CD14-positive monocyte (primary cell): ENCODE data around the gene SKOR1. TPM values are rescaled to one million over a fixed set of nuclear protein-coding genes. Genes with fewer than 3 reads are reported as not detected.

ENCODE experiments used
- DNase-seq, 3 donors: peaks; one replicate each; pipeline ENCODE4 v3.0.0-alpha.2; 2011 to 2022
- H2AFZ ChIP-seq: 2 replicates; pipeline ENCODE4 v1.6.0; 2012; ENCODE audit warnings: mild to moderate bottlenecking, low read depth, low read length, inconsistent platforms; ENCODE audit not compliant: insufficient read depth, poor library complexity, severe bottlenecking
- H3K27ac ChIP-seq, 2 donors: 1 replicate in 1 of 2; 2 replicates in 1 of 2; pipeline ENCODE4 v1.5.1; 2012 to 2013; ENCODE audit warnings: low read length in 2 of 2, control low read depth in 1 of 2, inconsistent platforms in 1 of 2, low read depth in 1 of 2, mild to moderate bottlenecking in 1 of 2
- H3K27me3 ChIP-seq, 2 donors: one replicate each; pipeline versions ENCODE4 v1.6.0 to v1.6.1; 2011 to 2013; ENCODE audit warnings: low read length in 2 of 2; ENCODE audit not compliant: control insufficient read depth in 2 of 2, insufficient read depth in 2 of 2
- H3K36me3 ChIP-seq, 2 donors: replicated peaks in 1 of 2; 1 replicate in 1 of 2; 2 replicates in 1 of 2; pipeline versions ENCODE4 v1.5.1 to v1.6.1; 2012 to 2013; ENCODE audit warnings: low read length in 2 of 2, control low read depth in 1 of 2, inconsistent platforms in 1 of 2, mild to moderate bottlenecking in 1 of 2; ENCODE audit not compliant: insufficient read depth in 2 of 2, control insufficient read depth in 1 of 2
- H3K4me1 ChIP-seq, 2 donors: 1 replicate in 1 of 2; 2 replicates in 1 of 2; pipeline versions ENCODE4 v1.5.1 to v1.6.1; 2012 to 2013; ENCODE audit warnings: low read length in 2 of 2, control low read depth in 1 of 2, inconsistent platforms in 1 of 2, mild to moderate bottlenecking in 1 of 2, moderate library complexity in 1 of 2; ENCODE audit not compliant: insufficient read depth in 2 of 2, control insufficient read depth in 1 of 2
- H3K4me2 ChIP-seq: replicated peaks from 2 replicates; pipeline ENCODE3; 2012; ENCODE audit warnings: low read length, moderate library complexity, mild to moderate bottlenecking; ENCODE audit not compliant: poor library complexity, severe bottlenecking; ENCODE audit errors: extremely low read depth
- H3K4me3 ChIP-seq, 3 experiments: fragments of 200-600 bp in 1 of 3; sonication (generic) in 1 of 3; replicated peaks in 1 of 3; 1 replicate in 2 of 3; 2 replicates in 1 of 3; pipeline ENCODE4 v1.5.1; 2011 to 2013; ENCODE audit warnings: low read length in 3 of 3, mild to moderate bottlenecking in 3 of 3, control low read depth in 2 of 3, low read depth in 2 of 3, inconsistent platforms in 1 of 3, moderate library complexity in 1 of 3
- H3K79me2 ChIP-seq: 2 replicates; pipeline ENCODE4 v1.6.0; 2012; ENCODE audit warnings: mild to moderate bottlenecking, control low read depth, inconsistent platforms, low read length, moderate library complexity; ENCODE audit not compliant: insufficient read depth
- H3K9ac ChIP-seq: 2 replicates; pipeline ENCODE4 v1.6.0; 2017; ENCODE audit warnings: low read length, mild to moderate bottlenecking; ENCODE audit not compliant: insufficient read depth, poor library complexity, severe bottlenecking
- H3K9me3 ChIP-seq, 2 donors: replicated peaks in 1 of 2; 1 replicate in 1 of 2; 2 replicates in 1 of 2; pipeline versions ENCODE4 v1.5.1 to v1.6.1; 2012 to 2013; ENCODE audit warnings: low read length in 2 of 2, control low read depth in 1 of 2; ENCODE audit not compliant: control insufficient read depth in 1 of 2, insufficient read depth in 1 of 2
- H4K20me1 ChIP-seq: 2 replicates; pipeline ENCODE4 v1.6.0; 2012; ENCODE audit warnings: mild to moderate bottlenecking, low read length, control low read depth, moderate library complexity; ENCODE audit not compliant: insufficient read depth
- H3K27ac Mint-ChIP-seq, 7 donors: one replicate each; pipeline ENCODE4 v1.8.0; 2020; ENCODE audit warnings: mild to moderate bottlenecking in 7 of 7, mixed read lengths in 7 of 7, moderate library complexity in 6 of 7, inconsistent platforms in 2 of 7
- H3K27me3 Mint-ChIP-seq, 3 donors: one replicate each; pipeline ENCODE4 v1.8.0; 2021 to 2022; ENCODE audit warnings: low read depth in 3 of 3, mild to moderate bottlenecking in 3 of 3, mixed read lengths in 3 of 3, moderate library complexity in 3 of 3, inconsistent platforms in 1 of 3
- H3K36me3 Mint-ChIP-seq, 2 donors: one replicate each; pipeline ENCODE4 v1.8.0; 2020; ENCODE audit warnings: mixed read lengths in 2 of 2, inconsistent platforms in 1 of 2, mild to moderate bottlenecking in 1 of 2
- H3K4me1 Mint-ChIP-seq: one replicate; pipeline ENCODE4 v1.8.0; 2020; ENCODE audit warnings: mild to moderate bottlenecking, mixed read lengths
- H3K4me3 Mint-ChIP-seq, 2 donors: one replicate each; pipeline ENCODE4 v1.8.0; 2020; ENCODE audit warnings: mild to moderate bottlenecking in 2 of 2, mixed read lengths in 2 of 2, moderate library complexity in 1 of 2
- H3K9me3 Mint-ChIP-seq, 7 donors: one replicate each; pipeline ENCODE4 v1.8.0; 2020 to 2022; ENCODE audit warnings: mixed read lengths in 7 of 7, mild to moderate bottlenecking in 6 of 7, moderate library complexity in 6 of 7, inconsistent platforms in 2 of 7
- CTCF ChIP-seq: fragments of 200-600 bp; IDR thresholded peaks from one replicate; pipeline ENCODE4 v1.8.0; 2022; ENCODE audit warnings: antibody characterized with exemption, mild to moderate bottlenecking
- WGBS: methylation state at CpG from one replicate; pipeline ENCODE4 v1.1.5; 2013; ENCODE audit warnings: missing lambda C conversion rate; ENCODE audit not compliant: insufficient coverage; 5-methylcytosine and 5-hydroxymethylcytosine counted together
- intact Hi-C, 2 donors: fragments of 100-400 bp; cut with micrococcal nuclease; formaldehyde crosslinking; loops; one replicate each; pipeline versions ENCODE4 v1.15.0 to v1.15.1; 2023
- polyA plus RNA-seq, 3 donors: library from polyadenylated mRNA; depleted of rRNA in 1 of 3; unstranded in 2 of 3; stranded (reverse) in 1 of 3; fragments of 300-500 nt in 2 of 3; fragments of >200 nt in 1 of 3; fragmentation: Illumina TruSeq in 2 of 3; gene quantifications; 1 replicate in 2 of 3; 2 replicates in 1 of 3; pipeline ENCODE4 v1.2.3, GENCODE V29; 2012 to 2021

SKOR1 gene
- polyA plus RNA-seq, 3 donors = 0.23 TPM; not detected in 2

DNA sequence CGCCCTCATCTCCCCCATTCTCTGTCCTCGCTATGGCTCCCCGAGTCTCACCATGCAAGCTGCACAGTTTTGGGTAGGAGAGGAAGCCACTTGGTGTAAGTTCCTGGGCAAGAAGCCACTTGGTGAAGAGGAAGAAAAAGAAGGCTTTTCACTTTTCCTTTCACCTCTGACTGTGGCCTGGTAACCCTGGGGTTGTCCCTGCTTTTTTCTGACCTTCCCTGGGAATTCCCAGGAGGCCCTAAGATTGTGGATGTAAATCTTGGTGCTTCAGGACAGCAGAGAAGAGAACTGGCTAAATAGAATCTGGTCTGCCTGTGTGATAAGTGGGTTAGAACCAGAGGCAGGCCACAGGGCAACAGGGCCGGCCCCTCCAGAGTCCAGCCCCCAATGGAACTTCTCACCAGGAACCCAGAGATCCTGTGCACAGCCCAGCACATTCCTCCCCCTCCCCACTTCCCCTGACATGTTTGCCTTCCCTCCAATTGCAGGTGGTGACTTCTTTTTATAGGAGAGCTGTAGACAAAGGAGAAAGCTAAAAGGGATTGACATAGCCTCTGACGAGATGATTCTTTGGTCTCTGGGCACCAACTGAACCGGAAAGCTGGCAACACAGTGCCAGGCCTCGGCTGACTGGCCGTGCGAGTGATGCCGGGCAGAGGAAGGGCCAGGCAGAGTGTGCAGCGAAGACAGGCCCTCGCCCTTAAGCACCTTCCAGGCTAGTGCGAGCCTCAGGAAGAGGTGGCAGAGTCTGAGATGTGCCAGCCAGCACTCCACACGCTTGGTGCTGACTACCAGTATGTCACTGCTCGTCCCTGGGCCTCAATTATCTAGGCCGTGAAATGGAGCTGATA is 19.4 kb upstream of the SKOR1 start:
- intact Hi-C loops = no loop called here
- H3K9ac ChIP-seq = no peak overlapping the region
- DNase-seq = no peak
- Mint-ChIP-seq H3K27me3 (peaks cover 0 to 2% (median 0%) of the 10 kb centered on the region in 3 donors), H3K36me3 (peaks cover 13 to 22% of the 10 kb centered on the region in 2 donors), H3K4me1 (no peaks in the 10 kb centered on the region), H3K27ac (no peak overlapping the region), H3K4me3 (no peak overlapping the region), H3K9me3 (peaks cover 0 to 2% (median 0%) of the 10 kb centered on the region in 7 donors)
- over 99% methylated on average over 12 of the region's 16 CpGs for WGBS
- no peak overlapping the region for H3K4me3 ChIP-seq
- H3K27me3 ChIP-seq = no peaks in the 10 kb centered on the region
- H2AFZ ChIP-seq = no peak overlapping the region
- H3K4me2 ChIP-seq = no peak overlapping the region
- no peaks in the 10 kb centered on the region for H3K9me3 ChIP-seq
- no peaks in the 10 kb centered on the region for H4K20me1 ChIP-seq
- no peaks in the 10 kb centered on the region for H3K79me2 ChIP-seq
- H3K4me1 ChIP-seq = no peaks in the 10 kb centered on the region
- no peak for TF ChIP-seq CTCF
- no peaks in the 10 kb centered on the region for H3K36me3 ChIP-seq
- H3K27ac ChIP-seq = no peak overlapping the region

- Histone ChIP-seq H3K27ac (no peak overlapping the region), H4K20me1 (no peaks in the 10 kb centered on the region), H2AFZ (no peak overlapping the region), H3K27me3 (no peaks in the 10 kb centered on the region), H3K9ac (no peak overlapping the region), H3K4me2 (no peak overlapping the region), H3K9me3 (no peaks in the 10 kb centered on the region), H3K79me2 (no peaks in the 10 kb centered on the region), H3K4me1 (no peaks in the 10 kb centered on the region), H3K4me3 (no peak overlapping the region), H3K36me3 (no peaks in the 10 kb centered on the region)
- DNase-seq = no peak
- WGBS = 96% methylated on average over 17 of the region's 18 CpGs
- no peak overlapping the region for H3K27ac Mint-ChIP-seq
- H3K4me1 Mint-ChIP-seq = no peaks in the 10 kb centered on the region
- TF ChIP-seq CTCF = no peak
- H3K9me3 Mint-ChIP-seq = peaks cover 0 to 2% (median 0%) of the 10 kb centered on the region in 7 donors
- peaks cover 13 to 19% of the 10 kb centered on the region in 2 donors for H3K36me3 Mint-ChIP-seq
- H3K4me3 Mint-ChIP-seq = no peak overlapping the region
- intact Hi-C loops = no loop called here
- H3K27me3 Mint-ChIP-seq = peaks cover 0 to 2% (median under 1%) of the 10 kb centered on the region in 3 donors
Observed at GRCh38 chr15:67806536-67806935, 18.8 kb upstream of the SKOR1 start.
